ENCODE measurements around the gene PNP.
"Not testable (repeated sequence)": the region's sequence is repeated elsewhere in the genome, so short reads cannot be mapped to it uniquely, and the experiment has no call there.

Gene PNP

DNA sequence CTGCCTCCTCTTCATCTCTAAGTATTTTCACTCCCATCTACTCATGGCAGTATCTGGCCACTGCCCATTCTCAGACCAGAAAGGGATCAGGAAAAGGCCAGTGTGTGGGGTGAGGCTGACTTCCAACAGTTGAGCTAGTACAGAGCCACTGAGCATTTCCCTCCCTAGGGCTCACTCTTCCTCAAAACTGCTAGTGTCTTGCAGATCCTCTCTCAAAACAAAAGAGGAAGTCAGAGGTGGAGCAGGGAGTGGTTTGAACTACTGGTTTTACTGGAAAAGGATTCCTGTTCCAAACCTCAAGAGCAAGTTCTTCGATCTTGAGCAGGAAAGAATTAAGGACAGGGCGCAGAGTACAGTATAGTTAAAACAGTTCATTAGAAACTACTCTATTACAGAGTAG lies 24.4 kb downstream of the PNP start:
- no peak for DNase-seq

DNA sequence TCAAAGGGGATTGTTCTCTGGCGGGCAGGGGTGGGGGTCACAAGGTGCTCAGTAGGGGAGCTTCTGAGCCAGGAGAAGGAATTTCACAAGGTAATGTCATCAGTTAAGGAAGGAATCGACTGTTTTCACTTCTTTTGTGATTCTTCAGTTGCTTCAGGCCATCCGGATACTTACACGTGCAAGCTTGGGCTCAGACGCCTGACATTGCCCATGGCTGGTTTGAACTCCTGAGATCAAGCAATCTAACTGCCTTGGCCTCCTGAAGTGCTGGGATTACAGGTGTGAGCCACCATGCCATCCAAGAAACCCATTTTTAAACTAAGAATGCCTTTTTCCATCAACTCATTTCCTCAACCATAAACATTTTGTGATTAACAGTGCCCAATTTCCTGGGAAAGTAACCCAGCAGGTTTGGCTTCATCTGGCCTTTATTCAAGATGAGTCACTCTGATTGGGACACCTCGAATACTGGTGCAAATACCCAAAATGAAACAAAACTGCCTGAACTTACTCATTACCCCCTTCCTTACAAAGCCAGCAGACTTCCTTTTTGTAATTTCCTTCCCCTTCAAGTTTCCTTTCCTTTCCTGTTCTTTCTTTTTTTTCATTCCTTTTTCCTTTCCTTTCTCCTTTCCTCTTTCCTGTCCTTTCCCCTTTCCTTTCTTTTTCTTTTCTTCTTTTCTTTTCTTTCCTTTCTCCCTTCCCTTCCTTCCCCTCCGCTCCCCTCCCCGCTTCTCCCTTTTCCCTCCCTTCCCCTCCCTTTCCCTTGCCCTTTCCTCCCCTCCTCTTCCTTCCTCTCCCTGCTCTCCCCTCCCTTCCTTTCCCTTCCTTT lies 25.9 kb downstream of the PNP start:
- no peak for DNase-seq

DNA sequence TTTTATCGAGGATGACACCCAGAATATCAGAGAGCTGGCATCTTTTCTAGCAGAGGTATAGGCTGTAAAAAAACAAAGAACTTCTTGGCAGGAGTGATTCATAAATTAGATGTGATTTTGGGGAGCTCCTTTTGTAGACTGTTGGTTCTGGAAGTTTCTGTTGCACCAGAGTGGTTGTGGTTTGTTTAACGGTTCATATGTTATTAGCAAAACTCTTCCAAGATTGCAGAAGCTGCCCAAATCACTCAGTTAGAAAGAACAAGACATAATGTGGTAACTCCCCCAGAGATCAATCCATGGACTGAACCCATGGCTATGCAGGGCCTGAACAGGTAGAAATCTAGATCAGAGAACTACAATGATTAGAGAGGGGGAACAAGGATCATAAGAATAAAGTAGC lies 29.4 kb downstream of the PNP start:
- no peak for DNase-seq

DNA sequence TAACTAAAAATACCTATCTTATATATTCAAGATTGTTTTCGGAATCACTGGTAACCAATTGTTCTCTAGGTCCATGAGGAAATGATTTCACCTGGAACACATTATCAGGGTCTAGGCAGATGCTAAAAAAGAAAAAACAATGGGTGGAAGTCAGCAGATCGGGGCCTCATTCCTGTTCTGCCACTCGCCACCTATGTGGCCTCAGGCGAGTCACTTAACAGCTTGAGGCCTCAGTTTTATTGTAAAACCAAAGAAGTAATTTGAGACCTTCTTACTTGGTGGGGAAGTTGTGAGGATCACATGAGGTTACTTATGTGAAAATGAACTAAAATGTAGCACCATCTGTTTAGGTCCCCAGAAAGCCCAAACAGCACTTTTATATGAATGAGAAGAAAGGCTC lies 29.9 kb downstream of the PNP start:
- no peak for DNase-seq

DNA sequence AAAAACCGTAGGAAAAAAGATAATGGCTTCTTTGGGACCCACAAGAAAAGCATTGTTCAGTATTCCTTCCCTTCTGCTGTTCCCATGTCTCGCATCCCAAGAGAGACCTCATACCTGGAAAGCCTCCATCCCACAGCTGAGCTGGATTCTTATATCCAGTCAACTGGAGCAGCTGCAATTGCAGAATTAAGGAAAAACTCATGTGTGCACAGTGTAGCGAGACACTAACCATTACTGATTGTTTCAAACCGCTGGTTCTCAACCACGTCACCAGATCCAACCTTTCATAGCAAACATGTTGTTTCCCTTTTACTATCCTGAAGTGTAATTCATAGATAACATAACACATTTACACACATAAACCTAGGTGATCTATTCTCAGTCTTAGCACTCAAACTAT lies 30.7 kb downstream of the PNP start:
- DNase-seq, result no peak

DNA sequence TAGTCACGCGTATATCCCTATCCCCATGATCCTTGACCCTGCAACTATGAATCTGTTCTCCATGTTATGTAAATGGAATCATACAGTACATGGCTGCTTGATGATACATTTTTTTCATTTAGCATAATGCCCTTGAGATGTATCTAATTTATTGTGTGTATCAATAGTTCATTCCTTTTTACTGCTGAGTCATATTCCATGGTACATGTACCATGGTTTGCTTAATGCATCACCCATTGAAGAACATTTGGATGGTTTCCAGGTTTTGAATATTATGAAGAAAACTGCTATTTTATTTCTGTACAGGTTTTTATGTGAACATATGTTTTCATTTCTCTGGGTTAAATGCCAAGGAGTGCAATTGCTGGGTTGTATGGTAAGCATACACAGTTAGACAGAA lies 32.1 kb downstream of the PNP start:
- no peak for DNase-seq

DNA sequence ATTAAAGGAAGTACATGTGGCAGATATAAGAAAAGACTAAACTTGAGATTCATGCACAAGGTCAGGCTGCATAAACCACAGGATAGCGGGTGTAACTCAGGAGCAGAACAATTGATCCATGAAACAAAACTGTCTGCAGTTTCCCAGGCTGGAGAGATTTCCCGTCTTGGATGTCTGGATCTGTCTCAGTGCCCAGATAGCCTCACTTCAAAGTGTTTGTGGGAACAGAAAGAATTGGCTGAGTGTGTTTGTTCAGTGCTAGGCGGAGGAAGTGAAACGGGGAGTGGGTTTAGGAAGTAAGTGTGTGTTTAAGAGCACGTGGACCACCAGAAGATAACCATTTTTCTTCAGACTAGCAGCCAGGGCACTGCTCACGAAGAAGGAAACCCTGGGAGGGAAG lies 34.7 kb downstream of the PNP start:
- no peak for DNase-seq

DNA sequence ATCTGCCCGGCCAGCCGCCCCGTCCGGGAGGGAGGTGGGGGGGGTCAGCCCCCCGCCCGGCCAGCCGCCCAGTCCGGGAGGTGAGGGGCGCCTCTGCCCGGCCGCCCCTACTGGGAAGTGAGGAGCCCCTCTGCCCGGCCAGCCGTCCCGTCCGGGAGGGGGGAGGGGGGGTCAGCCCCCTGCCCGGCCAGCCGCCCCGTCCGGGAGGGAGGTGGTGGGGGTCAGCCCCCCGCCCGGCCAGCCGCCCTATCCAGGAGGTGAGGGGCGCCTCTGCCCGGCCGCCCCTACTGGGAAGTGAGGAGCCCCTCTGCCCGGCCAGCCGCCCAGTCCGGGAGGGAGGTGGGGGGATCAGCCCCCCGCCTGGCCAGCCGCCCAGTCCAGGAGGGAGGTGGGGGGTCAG lies 37.1 kb downstream of the PNP start:
- not testable (repeated sequence) for DNase-seq

DNA sequence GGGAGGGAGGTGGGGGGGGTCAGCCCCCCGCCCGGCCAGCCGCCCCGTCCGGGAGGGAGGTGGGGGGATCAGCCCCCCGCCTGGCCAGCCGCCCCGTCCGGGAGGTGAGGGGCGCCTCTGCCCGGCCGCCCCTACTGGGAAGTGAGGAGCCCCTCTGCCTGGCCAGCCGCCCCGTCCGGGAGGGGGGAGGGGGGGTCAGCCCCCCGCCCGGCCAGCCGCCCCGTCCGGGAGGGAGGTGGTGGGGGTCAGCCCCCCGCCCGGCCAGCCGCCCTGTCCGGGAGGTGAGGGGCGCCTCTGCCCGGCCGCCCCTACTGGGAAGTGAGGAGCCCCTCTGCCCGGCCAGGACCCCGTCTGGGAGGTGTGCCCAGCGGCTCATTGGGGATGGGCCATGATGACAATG lies 37.5 kb downstream of the PNP start:
- DNase-seq, result not testable (repeated sequence)

DNA sequence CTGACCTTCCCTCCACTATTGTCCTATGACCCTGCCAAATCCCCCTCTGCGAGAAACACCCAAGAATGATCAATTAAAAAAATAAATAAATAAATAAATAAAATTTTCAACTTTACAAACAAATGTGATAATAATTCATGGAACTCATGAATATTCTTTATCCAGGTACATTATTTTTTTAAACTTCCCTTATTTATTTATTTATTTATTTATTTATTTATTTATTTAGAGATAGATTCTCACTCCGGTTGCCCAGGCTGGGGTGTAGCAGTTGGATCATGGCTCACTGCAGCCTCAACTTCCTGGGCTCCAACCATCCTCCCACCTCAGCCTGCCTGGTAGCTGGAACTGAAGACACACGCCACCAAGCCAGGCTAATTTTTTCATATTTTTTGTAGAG lies 38.3 kb downstream of the PNP start:
- DNase-seq, result not testable (repeated sequence)

DNA sequence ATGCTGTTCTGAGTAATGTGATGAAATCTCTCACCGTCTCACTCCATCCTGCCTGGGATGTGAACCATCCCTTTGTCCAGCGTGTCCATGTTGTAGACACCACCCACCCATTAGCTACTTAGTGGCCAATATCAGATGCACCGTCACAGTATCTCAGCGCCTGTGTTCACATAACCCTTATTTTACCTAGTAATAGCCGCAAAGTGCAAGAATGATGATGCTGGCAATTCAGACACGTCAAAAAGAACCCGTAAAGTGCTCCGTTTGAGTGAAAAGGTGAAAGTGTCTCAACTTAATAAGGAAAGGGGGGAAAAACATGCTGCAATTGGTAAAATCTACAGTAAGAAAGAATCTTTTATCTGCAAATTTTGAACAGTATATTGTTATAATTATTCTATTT lies 39.2 kb downstream of the PNP start:
- DNase-seq, result no peak

DNA sequence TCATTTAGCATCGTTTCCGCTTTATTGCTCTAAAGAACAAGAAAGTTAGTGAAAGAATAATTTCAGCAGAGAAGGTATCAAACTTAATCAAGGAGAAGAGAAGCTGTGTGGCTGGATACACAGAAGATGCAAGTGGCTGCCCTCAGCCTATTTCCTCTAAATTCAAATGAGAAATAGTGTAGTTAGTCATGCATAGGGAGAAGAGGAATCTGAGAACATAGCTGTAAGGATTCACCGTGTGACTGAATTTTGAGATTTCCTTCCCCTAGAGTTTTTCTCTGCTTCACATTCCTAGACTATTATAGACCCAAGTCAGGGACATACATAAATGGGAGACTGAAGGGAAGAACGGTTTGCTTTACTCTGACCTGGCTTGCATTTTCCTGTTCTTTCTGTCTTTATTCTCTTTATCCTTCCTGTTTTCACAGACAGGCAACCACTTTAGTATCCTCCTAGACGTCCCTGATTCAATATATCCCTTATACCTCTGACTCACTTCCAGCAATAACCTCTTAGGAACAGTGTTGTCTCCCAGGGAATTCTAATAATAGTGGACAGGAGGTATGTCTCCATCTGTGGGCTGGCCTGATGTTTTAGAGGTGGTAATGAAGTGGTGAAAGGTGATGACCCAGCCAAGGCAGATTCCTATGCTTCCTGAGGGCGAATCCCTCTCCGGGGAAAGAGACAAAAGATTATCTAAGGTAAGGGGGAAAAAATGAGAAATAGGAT lies 43.1 kb downstream of the PNP start:
- no peak for DNase-seq

DNA sequence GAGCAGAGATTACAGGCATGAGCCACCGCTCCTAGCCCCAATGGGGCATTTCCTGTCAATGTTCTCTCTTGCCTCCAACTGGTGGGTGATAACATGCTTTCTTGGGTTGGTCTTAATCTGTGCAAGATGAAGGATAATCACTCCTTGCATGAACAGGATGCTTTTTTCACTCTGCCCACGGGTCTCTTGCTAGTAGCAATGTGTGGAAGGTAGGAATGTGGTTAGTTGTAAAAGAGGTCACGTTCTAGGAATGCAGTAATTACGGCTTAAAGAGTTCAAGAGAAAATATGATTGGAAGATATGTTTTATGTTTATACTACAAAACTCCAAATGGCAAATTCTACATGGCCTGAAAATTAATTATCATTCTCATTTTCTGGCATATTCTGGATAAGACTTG lies 46.6 kb downstream of the PNP start:
- DNase-seq, result no peak

DNA sequence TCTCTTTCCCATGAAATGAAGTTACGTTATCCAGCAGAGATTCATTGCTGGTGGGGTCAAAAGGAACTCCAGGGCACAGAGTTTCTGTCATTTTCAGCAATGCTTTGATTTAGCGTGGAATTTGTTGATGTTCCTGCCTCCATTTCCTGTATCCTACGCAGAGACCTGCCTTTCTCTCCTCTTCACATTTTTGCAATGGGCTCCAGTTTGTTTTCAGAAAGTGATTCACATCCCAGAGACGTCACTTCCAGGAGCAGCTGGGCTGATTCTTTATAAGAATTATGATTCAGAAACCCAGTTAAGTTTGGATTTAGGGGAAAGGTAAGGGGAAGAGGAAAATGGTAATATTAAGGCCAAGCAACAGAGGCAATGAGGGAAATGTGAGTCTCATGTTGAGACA lies 47.7 kb downstream of the PNP start:
- no peak for DNase-seq

DNA sequence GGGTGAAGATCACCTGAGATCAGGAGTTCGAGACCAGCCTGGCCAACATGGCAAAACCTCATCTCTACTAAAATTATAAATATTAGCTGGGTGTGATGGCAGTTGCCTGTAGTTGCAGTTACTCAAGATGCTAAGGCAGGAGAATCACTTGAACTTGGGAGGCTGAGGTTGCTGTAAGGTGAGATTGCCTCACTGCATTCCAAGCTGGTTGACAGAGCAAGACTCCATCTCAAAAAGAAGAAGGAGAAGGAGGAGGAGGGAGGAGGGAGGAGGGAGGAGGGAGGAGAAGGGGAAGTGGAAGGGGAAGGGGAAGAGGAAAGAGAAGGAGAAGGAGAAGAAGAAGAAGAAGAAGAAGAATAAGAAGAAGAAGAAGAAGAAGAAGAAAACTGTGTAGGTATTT lies 53.1 kb downstream of the PNP start:
- DNase-seq, result no peak

DNA sequence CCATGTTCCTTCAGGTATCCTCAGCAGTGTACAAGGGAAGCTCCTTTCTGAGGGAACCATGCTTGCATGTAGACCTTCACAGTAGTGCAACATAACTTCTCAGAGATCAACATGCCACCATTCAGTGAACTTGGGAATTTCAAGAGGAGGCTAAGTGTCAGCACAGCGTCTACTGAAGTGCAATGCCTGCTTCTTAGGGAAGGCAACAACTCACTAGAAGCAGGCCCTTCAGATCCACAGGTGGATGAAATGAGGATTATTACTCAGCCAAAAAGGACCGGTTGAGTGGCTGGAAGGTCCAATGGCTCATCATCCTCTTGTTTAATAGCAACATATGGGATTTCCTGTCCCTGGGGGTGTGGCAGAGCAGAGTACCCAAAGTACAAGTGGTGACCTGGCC lies 54.8 kb downstream of the PNP start:
- no peak for DNase-seq

Data from activated CD4-positive, alpha-beta T cell treated with anti-CD3 and anti-CD28 coated beads for 4 hours (primary cell).